GM10248 (cell line): ENCODE measurements around the gene CASD1.

Experiments
- CTCF ChIA-PET: fragments of 300-600 bp; sonication (Branson Sonifier 250); formaldehyde crosslinking; extraction: SDS; loops from one replicate; lab custom pipeline; 2021; ENCODE audit warnings: antibody characterized with exemption; lab: Yijun Ruan, JAX
- POLR2A ChIA-PET: fragments of 350-650 bp; sonication (Branson Sonifier 250); formaldehyde crosslinking; extraction: SDS; loops from one replicate; lab custom pipeline; 2020; ENCODE audit warnings: antibody characterized with exemption; lab: Yijun Ruan, JAX
- DNase-seq: peaks from one replicate; pipeline ENCODE4 v3.0.0; 2012; ENCODE audit errors: extremely low spot score
- CTCF ChIP-seq: IDR thresholded peaks from 2 replicates; pipeline ENCODE4 v1.5.1; 2012; ENCODE audit warnings: mild to moderate bottlenecking, low read depth; ENCODE audit errors: extremely low read depth, missing control alignments, control extremely low read depth

CASD1 gene

DNA sequence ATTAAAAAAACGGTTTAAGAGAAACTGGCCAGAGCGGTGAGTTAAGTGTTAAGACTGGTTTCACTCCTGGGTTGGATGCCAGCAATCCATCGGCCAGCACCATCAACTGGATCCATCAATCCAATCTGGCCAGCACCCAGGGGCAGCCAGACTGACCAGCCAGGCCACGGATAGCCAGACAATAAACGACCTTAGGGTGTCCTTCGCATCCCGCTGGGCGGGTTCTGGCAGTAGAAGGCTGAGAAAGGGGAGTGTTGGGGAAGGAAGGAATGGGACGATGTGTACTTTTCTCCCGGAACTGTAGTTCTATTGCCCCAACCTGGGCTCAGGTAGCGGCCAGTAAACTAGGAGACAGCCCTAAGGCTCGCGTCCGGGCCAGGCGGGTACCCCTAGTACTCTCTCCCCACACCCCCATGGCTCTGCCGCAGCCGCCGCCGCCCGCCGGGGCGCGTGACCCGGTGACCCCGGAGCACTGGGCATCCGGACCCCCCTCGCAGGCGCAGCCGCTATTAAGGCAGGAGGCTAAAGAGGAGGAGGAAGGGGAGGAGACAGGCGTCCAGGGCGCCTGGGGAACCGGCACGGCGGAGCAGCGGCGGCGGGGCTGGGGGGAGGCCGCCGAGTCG lies at the start of gene CASD1:
CASD1 (plus strand) TSS at position 546 of the 623 bp plus-strand sequence. CDS start 276 bp downstream, outside the sequence.
- no peak for TF ChIP-seq CTCF
- POLR2A ChIA-PET: no interaction called here
- CTCF ChIA-PET: interaction anchor here (0.9 kb wide), 1 partner anchor 147 kb away, joined by 3 read pairs; no protein-coding TSS in a partner anchor
- DNase-seq: peak; percentile 82

DNA sequence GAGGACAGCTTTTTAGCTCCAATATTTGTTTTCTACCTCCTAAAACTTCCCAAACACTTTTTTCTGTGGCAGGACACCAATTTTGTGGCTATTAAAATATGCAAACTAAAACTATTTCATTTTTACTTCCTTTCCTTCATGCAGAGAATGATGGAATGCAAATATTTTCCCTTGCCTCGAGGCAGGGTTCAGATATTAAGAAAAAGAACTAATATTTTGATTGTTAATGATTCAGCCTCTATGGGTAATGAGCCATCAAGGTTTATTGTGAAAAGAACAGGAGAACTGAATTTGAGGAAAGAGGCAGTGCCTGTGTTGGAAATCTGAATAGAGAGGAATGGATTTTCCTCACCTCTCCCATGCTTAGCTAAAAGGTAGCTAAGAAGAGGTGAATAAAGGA lies 43.1 kb upstream of the CASD1 start:
- ChIA-PET CTCF (interaction anchor here (2.7 kb wide), 1 partner anchor 17 kb away, joined by 12 read pairs; no protein-coding TSS in a partner anchor), POLR2A (no interaction called here)
- DNase-seq: no peak
- no peak for TF ChIP-seq CTCF

GRCh38 chr7:94471604-94472003 lies 38.0 kb upstream of the CASD1 start:
- CTCF ChIA-PET: interaction anchor here (1.8 kb wide), 1 partner anchor 23 kb away, joined by 6 read pairs; no protein-coding TSS in a partner anchor

GRCh38 chr7:94472608-94473007 lies 37.0 kb upstream of the CASD1 start:
- CTCF ChIA-PET: interaction anchor here (1.7 kb wide), 1 partner anchor 36 kb away, joined by 3 read pairs; no protein-coding TSS in a partner anchor
- POLR2A ChIA-PET: no interaction called here
- no peak for DNase-seq
- TF ChIP-seq CTCF: no peak

More at GRCh38 chr7:94471604-94472003, 38.0 kb upstream of the CASD1 start:
- DNase-seq: no peak
- no peak for TF ChIP-seq CTCF
- POLR2A ChIA-PET: no interaction called here

DNA sequence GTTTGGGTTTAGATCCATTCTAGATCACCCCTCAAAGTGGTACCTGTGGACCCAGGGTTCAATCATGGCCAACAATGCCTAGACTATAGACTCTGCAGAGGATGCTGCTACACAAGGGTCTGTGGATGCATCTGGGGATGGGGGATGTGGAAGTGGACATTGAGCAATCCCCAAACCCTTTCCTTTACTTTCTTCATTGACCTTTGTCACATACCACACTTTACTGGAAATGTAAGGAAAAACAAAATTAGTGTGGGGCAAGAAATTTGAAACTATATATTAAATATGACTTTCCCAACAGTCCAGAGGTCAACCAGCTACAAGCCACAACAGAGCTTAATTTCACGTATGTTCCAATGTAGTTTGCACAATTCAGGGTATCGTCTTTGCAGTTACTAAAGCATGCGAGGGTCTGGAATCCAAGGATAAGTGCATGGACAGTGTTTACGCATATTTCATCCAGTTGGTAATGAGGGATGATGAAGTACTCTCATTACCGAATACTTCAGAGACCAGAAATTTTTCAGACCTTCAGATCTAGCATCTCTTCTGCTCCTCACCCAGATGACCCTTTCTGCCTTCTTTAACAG lies 33.3 kb upstream of the CASD1 start:
- CTCF ChIA-PET: interaction anchor here (1.2 to 1.3 kb wide), 2 partner anchors 14 to 27 kb away, joined by 3 read pairs; no protein-coding TSS in a partner anchor
- no peak for TF ChIP-seq CTCF
- POLR2A ChIA-PET: no interaction called here

GRCh38 chr7:94477878-94478277 lies 31.7 kb upstream of the CASD1 start:
- TF ChIP-seq CTCF: no peak
- no peak for DNase-seq
- POLR2A ChIA-PET: no interaction called here
- CTCF ChIA-PET: interaction anchor here (1.2 to 1.3 kb wide), 2 partner anchors 15 to 28 kb away, joined by 3 read pairs; no protein-coding TSS in a partner anchor

More for the DNA sequence above, 33.3 kb upstream of the CASD1 start:
- DNase-seq: no peak
